ENCODE measurements around the gene BTBD18. TPM values are rescaled to one million over a fixed set of nuclear protein-coding genes. Genes with fewer than 3 reads are reported as not detected.

The BTBD18 gene
- total and polyA plus RNA-seq, 2 of the 13 experiments (the other 11 are each of a cell fraction or from before 2014, with no cell fraction given) = not detected

- TF ChIP-seq, protein P1, sequence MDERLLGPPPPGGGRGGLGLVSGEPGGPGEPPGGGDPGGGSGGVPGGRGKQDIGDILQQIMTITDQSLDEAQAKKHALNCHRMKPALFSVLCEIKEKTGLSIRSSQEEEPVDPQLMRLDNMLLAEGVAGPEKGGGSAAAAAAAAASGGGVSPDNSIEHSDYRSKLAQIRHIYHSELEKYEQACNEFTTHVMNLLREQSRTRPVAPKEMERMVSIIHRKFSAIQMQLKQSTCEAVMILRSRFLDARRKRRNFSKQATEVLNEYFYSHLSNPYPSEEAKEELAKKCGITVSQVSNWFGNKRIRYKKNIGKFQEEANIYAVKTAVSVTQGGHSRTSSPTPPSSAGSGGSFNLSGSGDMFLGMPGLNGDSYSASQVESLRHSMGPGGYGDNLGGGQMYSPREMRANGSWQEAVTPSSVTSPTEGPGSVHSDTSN (CRISPR knock-in tag; IDR thresholded peaks at IDR 0.05) = peak; percentile 88
- TF ChIP-seq MTF2 (CRISPR knock-in tag; IDR thresholded peaks at IDR 0.05; ENCODE audit: borderline replicate concordance) (no peak), ZNF670 (CRISPR knock-in tag; IDR thresholded peaks at IDR 0.05; ENCODE audit: borderline replicate concordance) (no peak), ZFP36 (IDR thresholded peaks at IDR 0.05; ENCODE audit: borderline replicate concordance, low read depth, low read length, partially characterized antibody) (no peak), PHF21A (CRISPR knock-in tag; IDR thresholded peaks at IDR 0.05) (0 out of 2 replicates have a peak, but pooled peaks have one; percentile 35), ZNF558 (CRISPR knock-in tag; IDR thresholded peaks at IDR 0.05; ENCODE audit: borderline replicate concordance) (no peak), POLR2AphosphoS2 (IDR thresholded peaks at IDR 0.05; ENCODE audit: low read depth, low read length) (0 out of 2 replicates have a peak, but pooled peaks have one; percentile 37), SMAD3 (CRISPR knock-in tag; IDR thresholded peaks at IDR 0.05) (no peak), AHR (CRISPR knock-in tag; IDR thresholded peaks at IDR 0.05) (0 out of 2 replicates have a peak, but pooled peaks have one; percentile 52), IRF9 (CRISPR knock-in tag; IDR thresholded peaks at IDR 0.05; ENCODE audit: borderline replicate concordance) (0 out of 2 replicates have a peak, but pooled peaks have one; percentile 0), NR3C1 (CRISPR knock-in tag; IDR thresholded peaks at IDR 0.05) (no peak), FOXK1 (CRISPR knock-in tag; IDR thresholded peaks at IDR 0.05; ENCODE audit: borderline replicate concordance, low read depth) (peak; percentile 39; the same call in 1 of the 2 replicates), ZFP41 (CRISPR knock-in tag; IDR thresholded peaks at IDR 0.05; ENCODE audit: borderline replicate concordance) (peak; percentile 70; the same call in 1 of the 2 replicates)
- TF ChIP-seq, protein P2, sequence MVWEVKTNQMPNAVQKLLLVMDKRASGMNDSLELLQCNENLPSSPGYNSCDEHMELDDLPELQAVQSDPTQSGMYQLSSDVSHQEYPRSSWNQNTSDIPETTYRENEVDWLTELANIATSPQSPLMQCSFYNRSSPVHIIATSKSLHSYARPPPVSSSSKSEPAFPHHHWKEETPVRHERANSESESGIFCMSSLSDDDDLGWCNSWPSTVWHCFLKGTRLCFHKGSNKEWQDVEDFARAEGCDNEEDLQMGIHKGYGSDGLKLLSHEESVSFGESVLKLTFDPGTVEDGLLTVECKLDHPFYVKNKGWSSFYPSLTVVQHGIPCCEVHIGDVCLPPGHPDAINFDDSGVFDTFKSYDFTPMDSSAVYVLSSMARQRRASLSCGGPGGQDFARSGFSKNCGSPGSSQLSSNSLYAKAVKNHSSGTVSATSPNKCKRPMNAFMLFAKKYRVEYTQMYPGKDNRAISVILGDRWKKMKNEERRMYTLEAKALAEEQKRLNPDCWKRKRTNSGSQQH (CRISPR knock-in tag; IDR thresholded peaks at IDR 0.05; ENCODE audit: low read depth) = peak; percentile 45; the same call in 1 of the 2 replicates
- TF ChIP-seq, protein P3, sequence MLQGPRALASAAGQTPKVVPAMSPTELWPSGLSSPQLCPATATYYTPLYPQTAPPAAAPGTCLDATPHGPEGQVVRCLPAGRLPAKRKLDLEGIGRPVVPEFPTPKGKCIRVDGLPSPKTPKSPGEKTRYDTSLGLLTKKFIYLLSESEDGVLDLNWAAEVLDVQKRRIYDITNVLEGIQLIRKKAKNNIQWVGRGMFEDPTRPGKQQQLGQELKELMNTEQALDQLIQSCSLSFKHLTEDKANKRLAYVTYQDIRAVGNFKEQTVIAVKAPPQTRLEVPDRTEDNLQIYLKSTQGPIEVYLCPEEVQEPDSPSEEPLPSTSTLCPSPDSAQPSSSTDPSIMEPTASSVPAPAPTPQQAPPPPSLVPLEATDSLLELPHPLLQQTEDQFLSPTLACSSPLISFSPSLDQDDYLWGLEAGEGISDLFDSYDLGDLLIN (CRISPR knock-in tag; IDR thresholded peaks at IDR 0.05; ENCODE audit: borderline replicate concordance) = no peak
- TF ChIP-seq, protein P4, sequence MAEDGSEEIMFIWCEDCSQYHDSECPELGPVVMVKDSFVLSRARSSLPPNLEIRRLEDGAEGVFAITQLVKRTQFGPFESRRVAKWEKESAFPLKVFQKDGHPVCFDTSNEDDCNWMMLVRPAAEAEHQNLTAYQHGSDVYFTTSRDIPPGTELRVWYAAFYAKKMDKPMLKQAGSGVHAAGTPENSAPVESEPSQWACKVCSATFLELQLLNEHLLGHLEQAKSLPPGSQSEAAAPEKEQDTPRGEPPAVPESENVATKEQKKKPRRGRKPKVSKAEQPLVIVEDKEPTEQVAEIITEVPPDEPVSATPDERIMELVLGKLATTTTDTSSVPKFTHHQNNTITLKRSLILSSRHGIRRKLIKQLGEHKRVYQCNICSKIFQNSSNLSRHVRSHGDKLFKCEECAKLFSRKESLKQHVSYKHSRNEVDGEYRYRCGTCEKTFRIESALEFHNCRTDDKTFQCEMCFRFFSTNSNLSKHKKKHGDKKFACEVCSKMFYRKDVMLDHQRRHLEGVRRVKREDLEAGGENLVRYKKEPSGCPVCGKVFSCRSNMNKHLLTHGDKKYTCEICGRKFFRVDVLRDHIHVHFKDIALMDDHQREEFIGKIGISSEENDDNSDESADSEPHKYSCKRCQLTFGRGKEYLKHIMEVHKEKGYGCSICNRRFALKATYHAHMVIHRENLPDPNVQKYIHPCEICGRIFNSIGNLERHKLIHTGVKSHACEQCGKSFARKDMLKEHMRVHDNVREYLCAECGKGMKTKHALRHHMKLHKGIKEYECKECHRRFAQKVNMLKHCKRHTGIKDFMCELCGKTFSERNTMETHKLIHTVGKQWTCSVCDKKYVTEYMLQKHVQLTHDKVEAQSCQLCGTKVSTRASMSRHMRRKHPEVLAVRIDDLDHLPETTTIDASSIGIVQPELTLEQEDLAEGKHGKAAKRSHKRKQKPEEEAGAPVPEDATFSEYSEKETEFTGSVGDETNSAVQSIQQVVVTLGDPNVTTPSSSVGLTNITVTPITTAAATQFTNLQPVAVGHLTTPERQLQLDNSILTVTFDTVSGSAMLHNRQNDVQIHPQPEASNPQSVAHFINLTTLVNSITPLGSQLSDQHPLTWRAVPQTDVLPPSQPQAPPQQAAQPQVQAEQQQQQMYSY (CRISPR knock-in tag; IDR thresholded peaks at IDR 0.05) = no peak
- TF ChIP-seq, protein P5, sequence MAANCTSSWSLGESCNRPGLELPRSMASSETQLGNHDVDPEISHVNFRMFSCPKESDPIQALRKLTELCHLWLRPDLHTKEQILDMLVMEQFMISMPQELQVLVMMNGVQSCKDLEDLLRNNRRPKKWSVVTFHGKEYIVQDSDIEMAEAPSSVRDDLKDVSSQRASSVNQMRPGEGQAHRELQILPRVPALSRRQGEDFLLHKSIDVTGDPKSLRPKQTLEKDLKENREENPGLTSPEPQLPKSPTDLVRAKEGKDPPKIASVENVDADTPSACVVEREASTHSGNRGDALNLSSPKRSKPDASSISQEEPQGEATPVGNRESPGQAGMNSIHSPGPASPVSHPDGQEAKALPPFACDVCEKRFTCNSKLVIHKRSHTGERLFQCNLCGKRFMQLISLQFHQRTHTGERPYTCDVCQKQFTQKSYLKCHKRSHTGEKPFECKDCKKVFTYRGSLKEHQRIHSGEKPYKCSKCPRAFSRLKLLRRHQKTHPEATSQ (CRISPR knock-in tag; IDR thresholded peaks at IDR 0.05; ENCODE audit: borderline replicate concordance) = 0 out of 2 replicates have a peak, but pooled peaks have one; percentile 35
These were observed 39.1 kb downstream of the BTBD18 start, which contains the start of gene TMX2 (continued) for GRCh38 chr11:57712256-57713150.

All from HepG2 (cell line).